Stimulated activated CD4-positive, alpha-beta T cell treated with anti-CD3 and anti-CD28 coated beads, Interleukin-4, amount 100 ng/mL, for 4 hours (primary cell): Measurements from ENCODE around the gene NEURL1.

ENCODE experiments used
- DNase-seq, 2 experiments: peaks; one replicate each; pipeline ENCODE4 v3.0.0-alpha.2; 2020

NEURL1 gene

DNA sequence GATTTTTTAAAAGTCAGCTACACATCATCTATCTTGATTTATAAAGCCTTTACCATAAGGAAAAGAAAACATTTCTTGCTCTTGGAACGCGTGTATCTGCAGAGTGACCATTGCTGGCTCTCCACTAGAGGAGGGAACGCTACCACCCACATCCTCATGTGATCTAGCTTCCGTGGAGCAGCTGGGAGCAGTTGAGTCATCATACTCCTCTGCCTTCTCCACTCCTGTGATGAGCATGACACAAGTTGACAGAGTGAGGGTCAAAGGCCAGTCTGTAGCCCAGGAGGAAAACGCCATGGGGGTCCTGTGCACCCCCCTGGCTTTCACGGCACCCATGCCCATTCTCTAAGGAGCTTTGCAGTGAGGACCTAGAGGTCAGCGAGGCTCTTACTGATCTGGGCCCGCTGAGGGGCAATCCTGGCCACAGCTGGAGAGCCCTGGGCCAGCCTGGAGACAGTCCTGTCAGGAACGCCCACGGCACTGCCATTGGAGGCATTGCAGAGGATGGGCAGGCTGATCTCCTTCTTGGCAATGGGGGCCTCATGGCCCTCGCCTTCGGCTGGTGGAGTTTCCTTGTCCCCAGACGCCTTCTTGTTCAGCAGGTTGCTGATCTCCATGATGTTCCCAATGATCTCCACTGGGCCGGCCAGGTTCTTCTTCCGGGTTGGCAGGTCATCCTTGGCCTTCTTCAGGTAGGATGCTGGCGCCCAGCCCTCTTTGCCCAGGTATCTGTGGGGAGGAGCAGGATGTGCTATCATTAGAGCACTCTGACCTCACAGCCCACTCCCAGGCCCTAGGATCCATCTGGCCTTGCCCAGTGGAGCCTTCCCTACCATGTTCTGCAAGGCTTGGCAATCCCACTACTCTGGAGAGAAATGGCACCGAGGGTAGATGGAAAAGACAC is 119.2 kb downstream of the NEURL1 start:
- DNase-seq, result no peak

DNA sequence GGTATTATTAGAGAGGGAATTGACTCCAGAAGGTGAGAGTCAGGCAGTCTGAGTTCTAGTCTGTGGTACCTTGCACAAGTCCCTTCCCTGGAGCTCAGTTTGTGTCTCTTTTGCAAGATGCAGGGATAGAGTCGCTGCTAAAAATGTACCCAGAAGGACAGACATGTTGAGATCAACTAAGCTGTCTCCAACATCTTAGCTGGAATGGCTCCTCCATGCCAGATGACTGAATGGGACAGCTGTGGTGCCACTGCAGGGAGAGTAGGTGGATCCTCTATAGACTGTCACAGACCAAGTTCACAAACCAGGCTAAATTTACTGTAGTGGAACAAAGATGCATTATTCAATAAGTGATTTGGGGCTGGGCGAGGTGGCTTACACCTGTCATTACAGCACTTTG is 120.1 kb downstream of the NEURL1 start:
- no peak for DNase-seq

DNA sequence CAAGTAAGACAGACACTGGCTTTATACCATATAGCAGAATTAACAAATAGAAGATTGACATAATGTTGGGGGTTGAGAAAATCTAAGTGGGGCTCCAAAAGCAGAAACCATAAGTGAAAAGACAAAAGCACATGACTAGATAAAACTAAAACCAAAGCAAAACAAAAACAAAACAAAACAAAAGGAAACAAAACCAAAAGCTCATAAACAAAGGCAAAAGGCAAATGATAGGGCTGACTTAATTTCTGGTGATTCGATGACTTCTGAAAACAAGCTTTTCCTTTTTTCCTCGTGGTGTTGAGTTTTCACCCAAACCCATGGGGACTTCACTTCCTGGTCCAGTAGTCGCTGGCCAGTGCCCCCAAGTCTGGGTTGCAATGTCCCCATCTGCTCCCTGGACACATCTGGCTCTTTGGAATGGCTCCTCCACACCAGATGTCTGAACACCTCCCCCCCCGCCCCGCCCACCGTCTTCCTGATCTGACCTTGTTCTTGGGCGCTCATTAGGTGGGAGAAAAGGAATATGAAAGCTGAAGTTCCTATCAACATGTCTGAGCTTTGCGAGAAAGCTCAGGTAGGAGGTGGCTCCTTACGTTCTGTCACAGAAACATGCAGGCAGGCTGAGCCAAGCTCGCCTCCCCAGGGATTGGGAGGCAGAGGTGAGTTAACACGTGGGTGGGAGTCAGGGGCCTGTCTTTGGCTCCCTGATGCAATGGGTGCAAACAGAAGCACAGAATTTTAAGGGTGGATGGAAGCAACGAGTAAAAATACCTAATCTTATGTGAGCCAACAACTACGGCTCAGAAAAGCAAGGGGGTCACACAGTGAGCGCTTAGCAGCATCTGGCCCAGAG is 121.0 kb downstream of the NEURL1 start:
- DNase-seq, result no peak

DNA sequence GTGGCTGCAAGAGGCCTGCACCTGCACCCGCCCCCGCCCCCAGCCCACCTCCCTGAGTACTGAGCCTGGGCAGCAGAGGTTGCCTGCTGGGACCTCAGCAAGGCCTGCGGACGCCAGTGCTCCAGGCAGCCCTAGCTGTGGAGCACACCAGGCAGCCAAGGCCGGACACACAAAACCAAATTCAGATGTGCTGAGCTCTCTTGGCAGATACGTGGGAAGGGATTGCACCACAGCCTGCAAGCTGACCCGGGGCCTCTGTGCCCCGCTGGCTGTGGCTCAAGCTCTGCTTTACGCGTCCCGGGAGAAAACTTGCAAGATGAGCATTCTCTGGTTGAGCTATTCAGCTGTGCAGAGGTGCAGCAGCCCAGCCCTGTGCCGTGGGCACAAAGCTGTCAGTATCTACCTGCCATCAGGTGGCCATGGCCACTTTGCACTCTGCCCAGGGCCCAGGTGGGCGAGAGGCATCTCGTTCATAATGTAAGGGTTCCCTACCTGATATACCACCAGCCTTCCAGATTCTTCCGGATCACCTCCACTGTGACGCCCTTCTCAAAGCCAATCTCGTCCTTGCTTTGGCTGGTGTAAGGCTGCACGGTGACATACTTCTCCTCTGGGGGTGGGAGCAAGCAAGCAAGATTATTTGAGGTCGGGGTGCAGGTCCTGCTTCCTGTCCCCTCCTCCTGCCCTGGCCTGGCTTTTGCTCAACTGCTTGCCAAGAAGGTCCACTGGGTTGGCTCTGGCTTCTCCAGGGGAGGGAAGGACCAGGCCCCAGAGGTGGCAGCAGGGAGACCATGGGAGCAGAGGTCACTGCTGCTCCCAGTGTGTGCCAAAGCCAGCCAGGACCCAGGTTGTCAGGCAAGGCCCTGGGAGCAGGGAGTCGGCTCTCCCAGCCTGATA is 123.4 kb downstream of the NEURL1 start:
- DNase-seq, result no peak

DNA sequence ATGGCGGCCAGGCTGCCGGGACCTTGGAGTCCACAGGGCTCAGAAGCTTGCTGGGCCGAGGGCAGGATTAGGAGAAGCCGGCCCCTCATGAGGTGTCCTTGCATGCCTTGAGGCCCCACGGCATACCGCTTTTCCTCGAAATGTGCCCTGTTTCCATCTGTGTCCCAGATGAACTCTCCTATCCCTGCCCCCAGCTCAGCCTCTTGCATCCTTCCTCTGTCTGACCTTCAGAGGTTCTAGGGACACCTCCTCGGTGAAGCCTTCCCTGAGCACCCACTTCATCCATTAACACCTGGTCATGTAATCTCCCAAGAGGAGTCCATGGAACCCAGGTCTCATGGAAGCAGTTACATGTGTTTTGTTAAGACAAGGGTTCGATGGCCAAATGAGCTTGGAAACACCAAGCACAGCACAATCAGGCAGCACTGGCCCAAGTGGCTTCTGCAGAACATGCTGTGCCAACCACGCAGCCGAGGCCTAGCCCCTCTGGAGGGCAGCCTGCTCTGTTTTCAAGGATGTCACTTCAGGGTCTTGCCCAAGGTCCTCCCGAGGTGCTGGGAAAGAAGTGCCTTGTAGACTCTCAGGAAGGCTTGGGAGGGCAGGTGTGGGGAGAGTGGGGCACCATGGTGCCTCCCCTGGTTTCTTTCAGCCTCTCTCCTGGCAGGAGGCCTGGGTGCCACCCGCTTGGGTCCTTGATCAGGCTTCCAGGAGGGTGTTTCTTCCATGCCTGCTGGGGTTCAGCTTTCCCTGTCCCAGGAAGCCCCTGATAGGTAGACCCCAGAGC is 124.3 kb downstream of the NEURL1 start:
- no peak for DNase-seq

DNA sequence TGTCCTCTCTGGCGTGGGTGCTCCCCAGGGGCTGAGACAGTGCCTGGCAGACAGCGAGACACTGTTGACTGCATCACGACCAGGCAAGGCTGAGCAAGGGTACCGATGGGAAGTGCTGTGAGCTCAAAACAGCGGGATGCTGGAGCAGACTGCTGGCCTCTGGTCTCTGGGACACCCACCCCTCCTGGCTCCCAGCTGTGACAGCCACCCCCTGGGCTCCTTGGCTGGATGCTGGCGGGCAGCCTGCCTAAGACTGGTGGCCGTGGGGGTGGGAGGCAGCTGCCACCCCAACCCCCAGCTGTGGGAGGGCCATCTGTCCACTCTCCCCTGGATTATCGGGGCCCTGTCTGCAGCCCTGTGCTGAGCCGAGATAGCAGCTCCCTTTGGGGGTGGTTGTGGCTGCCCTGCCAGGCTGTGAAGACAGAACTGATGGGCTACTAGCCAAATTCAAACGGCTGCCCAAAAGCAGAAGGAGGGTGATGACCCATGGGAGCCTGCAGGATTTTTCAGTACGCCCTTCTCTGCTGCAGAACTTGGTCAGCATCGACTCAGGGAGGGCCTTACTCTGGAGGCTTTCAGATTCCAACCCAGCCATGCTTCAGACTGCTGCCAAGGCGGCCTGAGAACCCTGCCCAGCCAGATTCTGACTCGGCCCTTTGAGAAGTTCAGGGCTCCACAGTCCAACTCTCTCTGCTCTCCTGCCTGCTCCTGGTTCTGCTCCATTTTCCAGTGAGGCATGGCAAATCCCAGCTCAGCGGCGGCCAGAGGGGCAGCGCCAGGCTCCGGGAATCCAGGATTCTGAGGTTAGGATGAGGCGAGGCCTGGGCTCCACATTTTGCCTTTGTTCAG is 125.3 kb downstream of the NEURL1 start:
- no peak for DNase-seq

DNA sequence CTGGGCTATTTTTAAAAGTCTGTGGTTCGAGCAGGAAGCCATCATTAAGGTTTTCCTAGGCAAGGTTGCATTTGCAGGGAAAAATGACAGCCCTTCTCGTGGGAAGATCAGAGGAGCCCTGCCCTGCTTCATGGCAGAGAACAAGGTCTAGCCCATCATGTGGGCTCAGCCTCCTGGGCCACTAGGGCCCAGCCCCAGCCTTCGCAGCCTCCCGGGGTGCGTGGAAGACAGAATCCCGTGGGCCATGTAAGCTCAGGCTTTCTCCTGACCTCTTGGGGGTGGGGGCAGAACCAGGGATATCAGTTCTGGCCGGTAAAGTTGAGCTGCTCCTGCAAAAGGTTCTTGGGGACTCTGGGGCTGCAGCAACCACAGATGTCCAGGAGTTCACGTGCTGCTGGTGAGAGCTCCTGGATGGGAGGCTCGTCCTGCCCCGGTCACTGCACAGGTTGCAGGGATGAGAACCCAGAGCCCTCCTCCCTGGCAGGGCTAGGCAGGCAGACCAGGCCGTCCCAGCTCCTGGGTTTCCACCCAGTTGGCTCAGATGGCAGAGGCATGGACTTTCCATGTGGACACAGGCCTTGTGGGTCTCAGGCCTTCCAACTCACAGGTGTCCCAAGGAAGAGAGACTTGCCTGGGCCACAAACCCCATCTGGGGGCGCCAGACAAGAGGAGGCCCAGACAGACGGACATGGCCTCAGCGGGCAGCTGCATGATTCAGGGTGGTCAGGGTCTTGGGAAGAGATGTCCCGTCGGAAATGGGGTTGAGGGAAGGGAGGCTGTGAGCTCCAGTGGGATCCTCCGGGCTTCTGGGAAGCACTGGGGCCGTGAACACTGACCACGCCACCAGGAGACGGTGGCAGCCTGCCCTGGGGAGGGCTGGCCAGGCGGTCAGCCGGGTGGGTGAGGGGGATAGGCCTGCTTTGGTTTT is 126.2 kb downstream of the NEURL1 start:
- DNase-seq, result no peak

DNA sequence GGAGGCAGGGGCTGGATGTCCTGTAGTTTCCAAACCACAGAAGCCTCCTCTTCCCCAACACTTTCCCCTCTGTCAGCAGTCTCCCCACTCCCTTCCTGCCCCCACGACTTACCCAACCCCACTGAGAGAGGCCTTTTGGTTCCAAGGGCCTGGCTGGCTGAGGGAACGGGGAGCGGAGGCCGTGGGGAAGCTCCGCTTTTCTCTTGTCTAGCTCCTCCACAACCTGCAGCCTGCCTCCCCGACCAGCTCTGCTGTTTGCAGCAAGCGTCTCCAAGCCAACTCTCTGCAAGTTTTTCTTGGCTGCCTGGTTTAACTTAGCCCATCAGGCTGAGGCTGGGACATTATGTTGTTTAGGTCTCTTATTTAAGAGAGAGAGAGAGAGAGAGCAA is 126.8 kb downstream of the NEURL1 start:
- DNase-seq, result no peak

DNA sequence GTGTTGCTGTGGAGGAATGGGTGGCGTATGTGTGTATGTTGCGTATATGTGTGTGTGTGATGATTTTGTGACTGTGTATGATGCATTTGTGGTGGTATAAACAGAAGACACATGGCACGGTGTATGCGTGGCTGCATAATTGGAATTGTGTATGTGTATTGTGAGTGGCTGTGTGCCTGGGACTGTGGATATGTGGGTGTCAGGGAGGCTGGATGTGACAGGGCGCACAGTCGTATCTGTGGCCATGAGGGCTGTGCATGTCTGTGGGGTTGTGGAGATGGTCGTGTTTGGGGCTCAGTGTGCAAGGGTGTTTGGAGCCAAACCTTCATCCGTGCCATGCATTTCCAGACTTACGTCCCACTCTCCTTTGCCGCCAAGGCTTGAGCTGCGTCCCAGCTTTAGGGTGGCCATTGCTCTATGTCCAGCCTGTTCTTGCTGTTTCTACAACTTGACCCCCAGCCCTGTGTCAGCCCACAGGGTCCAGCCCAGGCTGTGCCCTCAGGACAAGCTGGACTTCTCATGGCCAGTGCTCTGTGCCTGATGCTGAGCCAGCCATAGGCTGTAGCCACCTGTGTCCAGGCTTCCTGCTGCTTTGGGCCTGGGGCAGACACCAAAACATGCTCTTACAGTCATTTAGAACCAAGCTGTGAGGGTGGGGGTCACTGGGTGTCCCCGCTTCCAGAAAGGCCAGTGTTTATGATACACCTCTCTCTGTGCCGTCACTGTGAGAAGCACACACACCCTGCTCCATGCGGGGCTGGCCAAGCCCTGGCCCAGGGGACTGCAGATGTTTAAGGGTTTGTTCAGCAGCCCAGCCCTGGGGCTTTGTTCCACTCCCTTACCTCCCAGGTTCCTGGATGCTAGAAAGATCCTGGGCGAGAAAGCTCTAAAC is 127.6 kb downstream of the NEURL1 start:
- DNase-seq, result no peak

DNA sequence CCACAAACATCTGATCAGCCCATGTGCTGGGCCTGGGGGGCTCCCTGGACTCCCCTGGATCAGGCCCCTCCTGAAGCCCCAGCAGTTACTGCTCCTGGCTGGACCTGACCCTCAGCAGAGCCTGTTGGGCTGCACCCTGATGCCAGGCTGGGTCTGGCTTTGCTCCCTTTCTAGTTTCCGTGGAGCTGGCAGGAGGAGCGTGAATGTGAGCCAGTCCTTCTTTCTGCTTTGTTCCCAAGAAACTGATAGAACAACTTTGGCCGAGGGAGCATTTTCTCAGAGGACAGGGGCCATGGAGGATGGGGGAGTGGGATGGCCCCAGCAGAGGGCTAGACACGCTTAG is 128.2 kb downstream of the NEURL1 start:
- DNase-seq, result no peak

DNA sequence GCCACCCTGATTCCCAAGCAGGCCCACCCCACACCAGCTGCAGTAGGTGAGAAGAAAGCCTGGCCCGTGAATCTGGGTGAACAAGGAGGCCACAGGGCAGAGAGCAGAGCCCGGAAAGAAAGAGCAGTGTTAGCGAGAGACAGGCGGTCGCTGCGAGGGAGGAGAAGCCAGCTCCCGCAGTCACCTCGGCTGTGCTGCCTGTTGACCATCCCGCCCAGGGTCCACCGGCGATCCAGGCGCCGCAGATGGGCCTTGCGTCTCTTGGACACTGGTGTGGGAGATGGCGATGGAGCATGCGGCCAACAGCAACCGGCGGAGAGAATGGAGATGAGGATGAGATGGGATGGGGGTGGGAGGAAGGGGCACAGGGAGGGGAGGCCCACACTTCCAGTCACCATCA is 128.8 kb downstream of the NEURL1 start:
- no peak for DNase-seq

DNA sequence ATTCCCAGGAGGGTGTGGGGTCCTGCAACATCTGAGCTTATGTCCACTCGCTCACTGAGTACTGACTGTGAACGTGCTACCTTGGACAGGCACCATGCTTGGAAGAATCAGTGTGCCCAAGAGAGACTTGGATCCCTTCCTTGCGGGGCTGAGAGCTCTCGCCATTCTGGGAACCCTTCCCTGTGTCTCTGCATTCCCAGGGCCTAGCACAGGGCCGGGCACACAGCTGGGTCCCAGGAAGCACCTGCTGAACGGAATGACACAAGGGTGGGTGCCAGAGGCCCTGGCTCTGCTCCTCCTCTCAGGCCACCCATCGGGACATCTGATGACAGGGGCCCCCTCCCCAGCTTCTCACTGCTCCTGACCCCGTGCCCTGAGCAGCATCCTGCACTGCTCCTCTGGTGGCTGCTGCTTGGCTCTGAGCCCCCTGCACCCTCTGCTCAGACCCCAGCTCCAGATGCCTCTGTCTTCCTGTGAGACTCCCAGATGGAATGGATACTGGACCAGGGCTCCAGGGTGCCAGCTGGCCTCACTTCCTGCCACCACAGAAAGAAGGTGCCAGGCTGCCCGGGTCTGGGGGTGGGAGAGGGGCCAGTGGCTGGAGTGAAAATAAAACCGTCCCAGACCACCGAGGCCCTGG is 129.6 kb downstream of the NEURL1 start:
- DNase-seq, result no peak

DNA sequence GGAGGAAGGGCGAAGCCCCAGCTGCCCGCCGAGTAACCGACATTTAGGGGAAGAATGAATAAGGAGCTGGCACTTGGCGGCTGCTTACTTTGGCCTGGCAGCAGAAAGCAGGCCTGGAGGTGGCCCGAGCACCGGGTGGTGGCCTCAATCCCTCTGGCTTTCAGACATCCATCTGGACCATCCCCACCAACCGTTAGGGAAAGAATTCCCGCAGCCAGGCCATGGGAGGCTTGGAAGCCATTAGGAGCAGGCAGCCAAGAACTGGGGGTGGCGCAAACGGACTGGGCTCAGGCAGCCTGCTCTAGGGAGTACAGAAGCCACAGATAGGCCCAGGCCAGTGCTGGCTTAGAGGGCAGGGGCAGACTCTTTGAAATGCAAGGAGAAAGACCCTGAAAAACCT is 132.7 kb downstream of the NEURL1 start:
- DNase-seq, result no peak

DNA sequence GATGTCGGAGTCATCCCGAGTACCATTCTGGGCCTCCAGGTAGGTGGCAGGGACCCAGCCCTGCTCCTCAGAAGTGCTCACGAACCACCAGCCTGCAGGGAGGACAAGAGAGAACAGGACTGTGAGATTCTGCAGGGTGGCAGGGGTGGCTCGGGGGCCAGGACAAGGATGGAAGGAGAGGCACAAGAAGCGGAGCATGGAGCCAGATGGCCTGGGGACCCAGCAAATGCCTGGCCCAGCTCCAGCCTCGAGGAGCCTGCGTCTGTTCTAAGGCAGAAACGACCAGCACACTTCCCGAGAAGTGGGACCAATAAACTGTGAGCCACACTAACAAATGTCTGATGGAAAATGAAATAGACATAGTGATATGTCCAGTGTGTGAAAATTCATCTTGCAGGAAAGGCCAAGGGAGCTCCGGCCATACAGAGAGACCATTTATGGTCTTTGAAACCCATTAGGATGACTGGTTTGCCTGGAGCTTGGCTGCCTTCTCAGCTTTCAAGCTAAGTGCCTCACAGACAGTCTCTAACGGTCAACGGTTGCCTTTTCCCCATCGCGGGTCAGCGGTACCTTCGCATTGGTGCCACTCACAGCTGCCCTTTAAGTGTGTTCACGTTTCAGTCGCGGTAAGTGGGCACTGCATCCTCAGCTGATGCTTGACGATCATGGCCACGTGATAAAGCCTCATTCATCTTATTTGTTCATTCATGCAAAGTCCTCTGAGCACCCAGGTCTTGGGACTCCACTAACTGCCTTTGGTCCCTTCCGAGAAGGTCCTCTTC is 133.8 kb downstream of the NEURL1 start:
- no peak for DNase-seq

DNA sequence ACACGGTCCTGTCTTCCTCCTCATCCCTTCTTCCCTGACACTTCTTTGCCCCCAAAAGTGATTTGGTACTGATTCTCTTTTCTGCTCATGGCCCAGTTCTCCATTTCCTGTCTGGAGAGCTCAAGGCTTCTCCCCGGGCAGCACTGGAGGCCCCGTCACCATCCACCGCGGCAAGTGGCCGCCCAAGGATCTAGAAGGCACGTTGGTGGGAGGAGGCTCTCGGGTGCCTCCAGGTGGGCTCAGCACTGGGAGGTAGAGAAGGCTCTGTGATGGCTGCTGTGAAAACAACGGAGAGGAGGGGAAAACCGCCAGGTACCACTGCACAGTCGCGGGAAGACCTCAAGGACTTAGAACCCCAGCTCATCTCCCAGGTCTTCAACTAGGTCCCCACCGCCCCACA is 134.4 kb downstream of the NEURL1 start:
- no peak for DNase-seq

DNA sequence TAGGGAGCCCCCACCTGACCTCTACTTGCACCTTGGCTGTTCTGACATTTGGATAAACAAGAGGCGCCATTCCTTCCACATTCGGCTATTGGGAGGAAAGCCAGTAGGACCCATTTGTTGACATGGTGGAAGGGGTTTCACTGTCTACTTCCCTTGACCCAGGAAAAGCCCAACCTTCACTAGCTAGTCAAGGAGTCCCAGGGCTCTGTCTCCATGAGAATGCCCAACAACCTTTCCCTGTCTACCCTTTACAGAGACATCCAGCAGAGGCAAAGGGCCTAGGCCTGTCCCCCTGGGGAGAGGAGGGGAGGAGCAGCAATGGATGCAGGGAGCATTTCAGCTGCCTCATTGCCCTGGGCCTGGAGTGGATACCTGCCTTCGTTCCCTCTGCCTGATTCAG is 136.1 kb downstream of the NEURL1 start:
- no peak for DNase-seq

DNA sequence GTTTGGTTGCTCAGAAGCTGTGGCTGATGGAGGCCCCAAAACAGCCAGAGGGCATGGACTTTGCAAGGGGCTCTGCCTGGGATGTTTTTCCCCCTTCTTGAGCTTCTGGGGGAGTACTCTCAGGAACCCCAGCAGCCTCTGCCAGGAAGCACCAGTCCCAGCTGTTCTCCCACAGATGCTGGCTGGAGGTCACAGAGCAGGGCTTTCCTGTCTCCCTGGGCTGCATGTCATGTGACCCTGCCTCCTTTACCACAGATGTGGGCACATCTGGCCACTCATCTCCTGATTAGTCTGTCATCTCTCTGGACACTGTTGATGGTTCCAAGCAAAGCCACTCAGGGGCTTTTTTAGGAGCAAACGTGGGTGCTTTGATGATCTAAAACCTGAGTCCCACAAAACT is 136.7 kb downstream of the NEURL1 start:
- DNase-seq, result no peak

DNA sequence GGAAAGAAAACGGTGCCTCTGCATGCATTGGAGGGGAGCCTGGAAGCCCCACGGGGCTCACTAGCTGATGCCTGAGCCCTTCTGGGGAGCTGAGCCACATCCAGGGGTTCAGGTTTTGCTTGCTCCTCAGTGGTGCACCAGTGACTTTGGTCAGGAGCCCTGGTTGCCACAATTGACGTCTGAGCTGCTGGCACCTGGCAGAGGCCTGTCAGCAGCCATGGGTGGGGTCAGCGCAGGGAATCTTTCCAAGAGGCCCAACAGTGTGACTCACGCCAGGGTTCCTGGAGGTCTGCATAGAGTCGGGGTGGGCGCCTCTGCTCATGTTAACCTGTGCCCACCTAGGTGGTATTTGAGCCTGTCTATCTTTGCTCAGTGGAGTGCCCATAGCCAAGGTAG is 138.7 kb downstream of the NEURL1 start:
- DNase-seq, result no peak
